WTC11 (cell line): ENCODE data around the gene KCNA1.

Experiments
- ATF3 ChIP-seq: sonication (generic); formaldehyde crosslinking; conservative IDR thresholded peaks from 2 replicates; pipeline ENCODE4 v1.8.1; 2022; ENCODE audit warnings: mild to moderate bottlenecking, missing genetic modification reagents
- ATF6 ChIP-seq: sonication (generic); formaldehyde crosslinking; IDR thresholded peaks from 2 replicates; pipeline ENCODE4 v1.8.1; 2023; ENCODE audit warnings: mild to moderate bottlenecking, missing genetic modification reagents
- CTCF ChIP-seq: fragments of 200-600 bp; IDR thresholded peaks from 2 replicates; pipeline ENCODE4 v1.8.0; 2022; ENCODE audit warnings: antibody characterized with exemption
- ELF4 ChIP-seq: sonication (generic); formaldehyde crosslinking; IDR thresholded peaks from 2 replicates; pipeline ENCODE4 v1.8.1; 2022; ENCODE audit warnings: low read depth, mild to moderate bottlenecking, moderate library complexity, missing genetic modification reagents
- HMGA2 ChIP-seq: fragments of 250-450 bp; sonication (Bioruptor Pico); IDR thresholded peaks from 2 replicates; pipeline ENCODE4 v1.4.0; 2021; ENCODE audit warnings: mild to moderate bottlenecking, moderate library complexity
- MAX ChIP-seq: sonication (generic); formaldehyde crosslinking; IDR thresholded peaks from 2 replicates; pipeline ENCODE4 v1.8.0; 2022; ENCODE audit warnings: mild to moderate bottlenecking, missing genetic modification reagents
- TP53 ChIP-seq: sonication (generic); formaldehyde crosslinking; IDR thresholded peaks from 2 replicates; pipeline ENCODE4 v1.8.1; 2023; ENCODE audit warnings: mild to moderate bottlenecking, missing genetic modification reagents
- USF1 ChIP-seq: sonication (generic); formaldehyde crosslinking; IDR thresholded peaks from 2 replicates; pipeline ENCODE4 v1.8.0; 2022; ENCODE audit warnings: mild to moderate bottlenecking, missing genetic modification reagents
- USF2 ChIP-seq: sonication (generic); formaldehyde crosslinking; IDR thresholded peaks from 2 replicates; pipeline ENCODE4 v1.8.1; 2023; ENCODE audit warnings: mild to moderate bottlenecking, missing genetic modification reagents, moderate library complexity
- ZMAT4 ChIP-seq: fragments of 250-450 bp; sonication (Bioruptor Pico); IDR thresholded peaks from 2 replicates; pipeline ENCODE4 v1.9.0; 2021; ENCODE audit warnings: mild to moderate bottlenecking
- ZNF121 ChIP-seq: sonication (generic); formaldehyde crosslinking; IDR thresholded peaks from 2 replicates; pipeline ENCODE4 v1.8.0; 2023; ENCODE audit warnings: missing genetic modification reagents
- ZNF425 ChIP-seq: fragments of 250-450 bp; sonication (Bioruptor Pico); conservative IDR thresholded peaks from 2 replicates; pipeline ENCODE4 v1.9.0; 2021; ENCODE audit warnings: mild to moderate bottlenecking
- ZSCAN18 ChIP-seq: fragments of 250-450 bp; sonication (Bioruptor Pico); IDR thresholded peaks from 2 replicates; pipeline ENCODE4 v2.1.2; 2022; ENCODE audit warnings: mild to moderate bottlenecking, moderate library complexity

GRCh38 chr12:4915752-4916151, 6.0 kb downstream of the KCNA1 start:
- TF ChIP-seq CTCF, result no peak
- no peak for TF ChIP-seq ZSCAN18 (CRISPR knock-in tag)
- TF ChIP-seq ZNF425 (CRISPR knock-in tag), result no peak
- TF ChIP-seq HMGA2, result no peak
- TF ChIP-seq TP53 (CRISPR knock-in tag), result no peak
- no peak for TF ChIP-seq ATF6 (CRISPR knock-in tag)
- TF ChIP-seq ATF3, result no peak
- no peak for TF ChIP-seq USF2 (CRISPR knock-in tag)
- TF ChIP-seq MAX (CRISPR knock-in tag), result no peak
- TF ChIP-seq ELF4 (CRISPR knock-in tag), result no peak
- no peak for TF ChIP-seq ZNF121 (CRISPR knock-in tag)
- TF ChIP-seq ZMAT4 (CRISPR knock-in tag), result no peak
- no peak for TF ChIP-seq USF1 (CRISPR knock-in tag)
